Endothelial cell of umbilical vein (primary cell): ENCODE measurements around the gene UNC5B. TPM values are rescaled to one million over a fixed set of nuclear protein-coding genes. Genes with fewer than 3 reads are reported as not detected.
A peak's percentile ranks its signal among the peaks of the same experiment; 100 is the strongest.

Experiments
- BruUV-seq: library from RNA; stranded (reverse); fragments of 400-500 nt; replicated peaks from 2 replicates; lab custom pipeline; 2021; lab: Mats Ljungman, UMichigan
- CTCF ChIA-PET: fragments of 300-600, 350-600 bp; sonication (Branson Sonifier 250); formaldehyde crosslinking; loops from one replicate; lab custom pipeline; 2021; ENCODE audit warnings: antibody characterized with exemption, inconsistent platforms; lab: Charles Lee
- POLR2A ChIA-PET: fragments of 300-600, 350-600 bp; sonication (Branson Sonifier 250); formaldehyde crosslinking; loops from one replicate; lab custom pipeline; 2021; ENCODE audit warnings: antibody characterized with exemption, inconsistent platforms; lab: Charles Lee
- DNase-seq: peaks from one replicate; pipeline ENCODE4 v3.0.0-alpha.2; 2011; ENCODE audit warnings: low read depth, low spot score
- FAIRE-seq: peaks from 2 replicates; lab custom pipeline; 2011; peaks lifted over from hg19 to GRCh38; lab: Jason Lieb, UNC
- H2AFZ ChIP-seq: 2 replicates; pipeline ENCODE4 v1.6.0; 2012; ENCODE audit warnings: low read depth, low read length, control low read depth, inconsistent platforms
- H3K27ac ChIP-seq: 2 replicates; pipeline ENCODE4 v1.5.1; 2011; ENCODE audit warnings: low read depth, mild to moderate bottlenecking, control low read depth, low read length, moderate library complexity; ENCODE audit not compliant: insufficient read depth
- H3K27me3 ChIP-seq, 2 experiments: 2 replicates each; pipeline versions ENCODE4 v1.6.0 to v1.6.1; 2011; ENCODE audit warnings: low read length in 2 of 2, mixed read lengths in 1 of 2; ENCODE audit not compliant: control insufficient read depth in 2 of 2, insufficient read depth in 2 of 2
- H3K36me3 ChIP-seq, 2 experiments: 2 replicates in 1 of 2; 3 replicates in 1 of 2; pipeline ENCODE4 v1.5.1; 2011; ENCODE audit warnings: low read length in 2 of 2, mild to moderate bottlenecking in 1 of 2, moderate library complexity in 1 of 2; ENCODE audit not compliant: control insufficient read depth in 2 of 2, insufficient read depth in 2 of 2; ENCODE audit errors: extremely low read depth in 1 of 2
- H3K4me1 ChIP-seq: 3 replicates; pipeline ENCODE4 v1.5.1; 2011; ENCODE audit warnings: mild to moderate bottlenecking, low read length; ENCODE audit not compliant: control insufficient read depth, insufficient read depth; ENCODE audit errors: extremely low read depth
- H3K4me2 ChIP-seq: 2 replicates; pipeline ENCODE4 v1.6.1; 2011; ENCODE audit warnings: low read length, control low read depth, mixed read lengths; ENCODE audit not compliant: insufficient read depth
- H3K4me3 ChIP-seq, 3 experiments: fragments of 200-600 bp in 1 of 3; sonication (generic), shearing (Covaris generic) in 1 of 3; replicated peaks in 1 of 3; 2 replicates each; pipeline ENCODE4 v1.5.1; 2011 to 2016; ENCODE audit warnings: control low read depth in 3 of 3, low read length in 3 of 3, mild to moderate bottlenecking in 2 of 3, inconsistent platforms in 1 of 3, low read depth in 1 of 3, moderate library complexity in 1 of 3; ENCODE audit not compliant: insufficient read depth in 1 of 3
- H3K79me2 ChIP-seq: 2 replicates; pipeline ENCODE4 v1.6.0; 2012; ENCODE audit warnings: low read length, inconsistent platforms; ENCODE audit not compliant: control insufficient read depth, insufficient read depth
- H3K9ac ChIP-seq: replicated peaks from 2 replicates; pipeline ENCODE3; 2011; ENCODE audit warnings: low read length, control low read depth; ENCODE audit not compliant: insufficient read depth; ENCODE audit errors: extremely low read depth
- H3K9me1 ChIP-seq: replicated peaks from 3 replicates; pipeline ENCODE4 v1.6.0; 2011; ENCODE audit warnings: mild to moderate bottlenecking, low read length; ENCODE audit not compliant: control insufficient read depth, insufficient read depth; ENCODE audit errors: extremely low read depth
- H3K9me3 ChIP-seq: replicated peaks from 2 replicates; pipeline ENCODE4 v1.5.1; 2012; ENCODE audit warnings: low read length, inconsistent platforms; ENCODE audit not compliant: control insufficient read depth, insufficient read depth
- H4K20me1 ChIP-seq: replicated peaks from 2 replicates; pipeline ENCODE3; 2011; ENCODE audit warnings: mild to moderate bottlenecking, low read length; ENCODE audit not compliant: control insufficient read depth, insufficient read depth; ENCODE audit errors: extremely low read depth
- CTCF ChIP-seq, 2 donors: IDR thresholded peaks; 1 replicate in 1 of 2; 2 replicates in 1 of 2; pipeline ENCODE4 v1.5.1; 2011; ENCODE audit warnings: low read length in 2 of 2, mild to moderate bottlenecking in 2 of 2, moderate library complexity in 2 of 2, control low read depth in 1 of 2, inconsistent platforms in 1 of 2, low read depth in 1 of 2; ENCODE audit not compliant: insufficient read depth in 1 of 2; ENCODE audit errors: extremely low read depth in 1 of 2
- EZH2 ChIP-seq: IDR thresholded peaks from 2 replicates; pipeline ENCODE4 v1.6.1; 2012; ENCODE audit warnings: borderline replicate concordance, low read depth, mild to moderate bottlenecking, moderate library complexity, low read length, inconsistent platforms; ENCODE audit not compliant: severe bottlenecking
- FOS ChIP-seq: IDR thresholded peaks from 2 replicates; pipeline ENCODE4 v1.6.1; 2011; ENCODE audit warnings: mild to moderate bottlenecking, low read length, moderate library complexity, borderline replicate concordance; ENCODE audit not compliant: insufficient read depth
- GATA2 ChIP-seq: IDR thresholded peaks from 2 replicates; pipeline ENCODE4 v1.7.0; 2011; ENCODE audit warnings: low read depth, mild to moderate bottlenecking, moderate library complexity, mixed read lengths, low read length; ENCODE audit not compliant: insufficient read length, insufficient read depth
- JUN ChIP-seq: IDR thresholded peaks from 2 replicates; pipeline ENCODE4 v1.6.1; 2011; ENCODE audit warnings: borderline replicate concordance, low read depth; ENCODE audit not compliant: insufficient read length, insufficient read depth
- MAX ChIP-seq: IDR thresholded peaks from 2 replicates; pipeline ENCODE4 v1.6.1; 2011; ENCODE audit not compliant: insufficient read depth, insufficient read length
- MYC ChIP-seq: IDR thresholded peaks from one replicate; pipeline ENCODE4 v1.6.1; 2011; ENCODE audit warnings: mild to moderate bottlenecking, low read depth, low read length
- POLR2A ChIP-seq: IDR thresholded peaks from 2 replicates; pipeline ENCODE4 v1.6.1; 2012; ENCODE audit warnings: low read depth, mild to moderate bottlenecking, control low read depth, low read length
- POLR2AphosphoS5 ChIP-seq: IDR thresholded peaks from 2 replicates; pipeline ENCODE4 v1.6.1; 2012; ENCODE audit warnings: low read depth, mild to moderate bottlenecking, control low read depth, low read length, moderate library complexity; ENCODE audit not compliant: insufficient read depth
- dilution Hi-C: fragments of 300-500 bp; cut with MboI; formaldehyde crosslinking; loops from one replicate; pipeline ENCODE4 v1.15.0; 2019; ENCODE audit warnings: low sequenced_read_pairs; ENCODE audit not compliant: extremely low pct_ligation_motif_present
- intact Hi-C: fragments of 100-400 bp; cut with micrococcal nuclease; formaldehyde crosslinking; loops from one replicate; pipeline ENCODE4 v1.10.0; 2022
- polyA plus RNA-seq, 4 experiments: library from polyadenylated mRNA; depleted of rRNA in 3 of 4; stranded (reverse) in 3 of 4; unstranded in 1 of 4; fragments of >200 nt; gene quantifications; 2 replicates each; pipeline versions ENCODE4 v1.2.1 to v1.2.3, GENCODE V29; 2011 to 2012; ENCODE audit warnings: missing spikeins in 1 of 4
- total RNA-seq: library from RNA; stranded (reverse); gene quantifications from 2 replicates; pipeline ENCODE4 v1.2.3, GENCODE V29; 2021

Gene UNC5B
- total and polyA plus RNA-seq, 2 donors (not counting 3 experiments of a cell fraction or from before 2014, with no cell fraction given), result 0.39 to 2.5 TPM

GRCh38 chr10:71254834-71255549 is 42.6 kb downstream of the UNC5B start:
- Histone ChIP-seq H3K4me2 (peak overlapping the region; percentile 23), H2AFZ (no peak overlapping the region), H3K9me1 (no peaks in the 10 kb centered on the region), H3K4me3 (no peak overlapping the region), H3K79me2 (no peaks in the 10 kb centered on the region), H3K9ac (no peak overlapping the region), H3K36me3 (no peaks in the 10 kb centered on the region), H3K27me3 (no peaks in the 10 kb centered on the region), H4K20me1 (no peaks in the 10 kb centered on the region), H3K4me1 (peaks cover 24% of the 10 kb centered on the region), H3K9me3 (no peaks in the 10 kb centered on the region), H3K27ac (peak overlapping the region; percentile 10)
- intact Hi-C loops (loop anchor here (1.0 to 5.0 kb wide), 2 partner anchors 8 to 43 kb away; partner anchors contain the start of gene UNC5B), dilution Hi-C loops (no loop called here)
- FAIRE-seq (no peak), DNase-seq (no peak)
- BruUV-seq, result no TSS peak
- ChIA-PET CTCF (interaction anchor here (1.0 to 5.7 kb wide), 11 partner anchors 10 to 330 kb away, joined by 3 to 69 read pairs (median 5); no protein-coding TSS in a partner anchor), POLR2A (no interaction called here)
- no peak for TF ChIP-seq EZH2
- no peak for TF ChIP-seq POLR2AphosphoS5
- TF ChIP-seq GATA2, result no peak
- TF ChIP-seq FOS, result no peak
- TF ChIP-seq JUN, result no peak
- no peak for TF ChIP-seq POLR2A
- no peak for TF ChIP-seq MAX
- TF ChIP-seq MYC, result no peak
- TF ChIP-seq CTCF (IDR thresholded peaks at IDR 0.05; ENCODE audit: extremely low read depth in 1 of 2, insufficient read depth in 1 of 2, low read depth in 1 of 2, low read length in 2 of 2), result no peak
